ENCODE measurements around the gene GSTA5.

DNA sequence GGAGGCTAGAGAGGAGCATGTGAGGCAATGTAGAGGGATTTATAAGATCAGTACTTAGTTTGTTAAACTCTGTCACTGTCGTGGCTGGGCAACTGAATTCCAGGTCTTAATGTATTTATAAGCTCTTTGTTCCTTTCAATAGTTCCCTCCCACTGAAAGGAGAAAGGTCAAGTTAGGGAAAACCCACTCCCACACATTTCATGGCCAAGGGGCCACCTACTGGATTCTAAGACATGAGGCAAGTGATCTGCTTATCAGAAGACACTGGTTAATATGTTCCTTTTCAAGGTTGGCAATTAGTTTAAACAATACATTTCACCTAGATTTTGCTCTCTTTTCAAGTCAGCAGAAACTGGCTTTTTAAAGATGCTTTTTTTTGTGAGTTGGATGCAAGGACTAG lies 5.4 kb upstream of the GSTA5 start:
- TF ChIP-seq EZH2 (IDR thresholded peaks at IDR 0.05; ENCODE audit: borderline replicate concordance, low read depth, low read length, poor library complexity, severe bottlenecking): no peak
- TF ChIP-seq, protein P1, sequence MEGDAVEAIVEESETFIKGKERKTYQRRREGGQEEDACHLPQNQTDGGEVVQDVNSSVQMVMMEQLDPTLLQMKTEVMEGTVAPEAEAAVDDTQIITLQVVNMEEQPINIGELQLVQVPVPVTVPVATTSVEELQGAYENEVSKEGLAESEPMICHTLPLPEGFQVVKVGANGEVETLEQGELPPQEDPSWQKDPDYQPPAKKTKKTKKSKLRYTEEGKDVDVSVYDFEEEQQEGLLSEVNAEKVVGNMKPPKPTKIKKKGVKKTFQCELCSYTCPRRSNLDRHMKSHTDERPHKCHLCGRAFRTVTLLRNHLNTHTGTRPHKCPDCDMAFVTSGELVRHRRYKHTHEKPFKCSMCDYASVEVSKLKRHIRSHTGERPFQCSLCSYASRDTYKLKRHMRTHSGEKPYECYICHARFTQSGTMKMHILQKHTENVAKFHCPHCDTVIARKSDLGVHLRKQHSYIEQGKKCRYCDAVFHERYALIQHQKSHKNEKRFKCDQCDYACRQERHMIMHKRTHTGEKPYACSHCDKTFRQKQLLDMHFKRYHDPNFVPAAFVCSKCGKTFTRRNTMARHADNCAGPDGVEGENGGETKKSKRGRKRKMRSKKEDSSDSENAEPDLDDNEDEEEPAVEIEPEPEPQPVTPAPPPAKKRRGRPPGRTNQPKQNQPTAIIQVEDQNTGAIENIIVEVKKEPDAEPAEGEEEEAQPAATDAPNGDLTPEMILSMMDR (conservative IDR thresholded peaks at IDR 0.05; ENCODE audit: low read depth, low read length): no peak

All from A673 (cell line).